ENCODE results near the gene SOCS4.
A peak's percentile ranks its signal among the peaks of the same experiment; 100 is the strongest.

- no peak for TF ChIP-seq CTCF (IDR thresholded peaks at IDR 0.05; ENCODE audit: low read depth, low read length)
- TF ChIP-seq POLR2A (IDR thresholded peaks at IDR 0.05; ENCODE audit: extremely low read depth, insufficient read length), result peak; percentile 91
Measured at GRCh38 chr14:55026793-55027561, at the start of gene SOCS4, which contains the start of gene WDHD1.
